GM10847 (cell line): Measurements from ENCODE around the gene GCNT2.

ENCODE experiments used
- POLR2A ChIP-seq: IDR thresholded peaks from 2 replicates; pipeline ENCODE4 v1.6.1; 2011; ENCODE audit not compliant: insufficient read length; ENCODE audit errors: extremely low read depth

GCNT2 gene

DNA sequence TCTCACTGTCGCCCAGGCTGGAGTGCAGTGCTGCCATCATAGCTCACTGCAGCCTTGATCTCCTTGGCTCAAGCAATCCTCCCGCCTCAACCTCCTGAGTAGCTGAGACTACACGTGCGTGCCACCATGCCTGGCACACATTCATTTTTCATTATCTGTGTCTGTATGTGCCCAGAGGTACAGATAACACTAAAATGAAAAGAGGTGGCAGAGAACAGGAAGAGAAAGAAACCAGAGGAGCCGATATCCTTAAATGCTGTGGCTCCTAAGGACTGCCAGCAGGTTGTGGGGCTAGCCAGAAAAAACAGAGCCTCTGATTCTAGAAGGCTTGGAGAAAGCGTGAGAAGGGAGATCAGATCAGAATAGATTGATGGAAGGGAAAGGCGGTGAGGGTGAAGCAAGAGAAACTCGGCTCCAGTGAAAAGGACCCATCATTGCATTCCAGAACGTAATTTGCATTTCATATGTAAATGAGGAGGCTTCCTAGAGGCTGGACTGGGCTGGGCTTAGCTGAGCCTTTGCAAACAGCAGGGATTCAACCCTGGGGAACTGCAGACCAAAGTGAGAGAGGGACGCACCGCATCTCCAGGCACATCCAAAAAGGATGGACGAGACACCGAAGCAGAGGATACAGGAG is 64.2 kb downstream of the GCNT2 start:
- TF ChIP-seq POLR2A = no peak

- no peak for TF ChIP-seq POLR2A
Observed at GRCh38 chr6:10586302-10586701, 65.2 kb downstream of the GCNT2 start.

DNA sequence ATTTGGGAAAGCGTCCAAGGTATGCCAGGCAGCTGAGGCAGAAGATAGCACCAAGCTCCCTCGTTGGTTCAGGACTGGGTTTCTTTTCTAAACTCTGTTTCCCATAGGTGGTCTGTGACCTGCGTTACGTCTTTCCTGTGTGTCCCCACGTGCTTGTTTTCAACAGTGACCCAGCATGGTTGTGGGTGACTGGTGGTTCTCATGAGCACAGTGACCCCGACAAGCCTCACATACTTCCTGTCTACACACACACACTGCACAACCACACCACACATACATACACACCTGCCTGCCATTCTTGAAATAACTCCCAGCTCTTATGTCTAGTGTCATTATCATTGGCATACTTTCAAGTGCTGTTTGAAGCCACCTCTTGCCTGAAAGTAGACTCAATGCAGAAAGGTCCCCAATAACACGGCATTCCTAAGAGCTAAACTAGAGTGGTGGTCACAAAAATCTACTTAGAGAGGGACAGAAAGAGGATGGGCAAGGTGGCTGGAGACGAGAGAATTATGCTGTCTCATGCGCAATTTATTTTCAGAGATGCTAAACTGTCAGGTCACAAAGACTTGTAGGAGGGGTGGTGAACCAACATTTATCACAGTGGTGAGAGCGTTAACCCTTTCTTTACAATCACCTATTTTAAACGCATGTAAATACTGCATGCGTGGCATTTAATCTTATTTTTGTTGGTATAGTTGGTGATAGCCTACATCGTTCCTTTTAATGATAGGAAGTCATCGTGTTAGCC is 66.7 kb downstream of the GCNT2 start:
- TF ChIP-seq POLR2A = no peak

DNA sequence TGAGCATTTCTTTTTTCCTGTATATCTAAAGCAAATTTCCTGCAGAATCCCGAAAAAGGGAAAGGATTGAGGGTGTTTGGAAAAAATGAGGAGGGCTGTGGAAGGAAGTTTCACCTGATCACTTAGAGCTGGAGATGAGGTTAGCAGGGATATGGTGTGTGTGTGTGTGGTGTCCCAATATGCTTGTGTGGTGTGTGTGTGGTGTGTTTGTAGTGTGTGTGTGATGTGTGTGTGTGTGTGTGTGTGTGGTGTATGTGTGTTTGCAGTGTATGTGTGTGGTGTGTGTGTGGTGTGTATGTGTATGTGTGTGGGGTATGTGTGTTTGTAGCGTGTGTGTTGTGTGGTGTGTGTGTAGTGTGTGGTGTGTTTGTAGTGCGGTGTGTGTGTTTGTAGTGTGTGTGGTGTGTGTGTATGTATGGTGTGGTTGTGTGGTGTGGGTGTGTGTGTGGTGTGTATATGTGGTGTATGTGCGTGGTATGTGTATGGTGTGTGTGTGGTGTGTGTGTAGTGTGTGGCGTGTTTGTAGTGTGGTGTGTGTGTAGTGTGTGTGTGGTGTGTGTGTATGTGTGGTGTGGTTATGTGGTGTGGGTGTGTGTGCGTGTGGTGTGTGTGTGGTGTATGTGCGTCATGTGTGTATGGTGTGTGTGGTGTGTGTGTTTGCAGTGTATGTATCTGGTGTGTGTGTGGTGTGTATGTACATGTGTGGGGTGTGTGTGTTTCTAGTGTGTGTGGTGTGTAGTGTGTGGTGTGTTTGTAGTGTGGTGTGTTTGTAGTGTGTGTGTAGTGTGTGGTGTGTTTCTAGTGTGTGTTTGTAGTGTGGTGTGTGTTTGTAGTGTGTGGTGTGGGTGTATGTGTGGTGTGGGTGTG is 67.6 kb downstream of the GCNT2 start:
- TF ChIP-seq POLR2A = no peak

- TF ChIP-seq POLR2A = no peak
Observed at GRCh38 chr6:10589429-10589727, 68.2 kb downstream of the GCNT2 start.

DNA sequence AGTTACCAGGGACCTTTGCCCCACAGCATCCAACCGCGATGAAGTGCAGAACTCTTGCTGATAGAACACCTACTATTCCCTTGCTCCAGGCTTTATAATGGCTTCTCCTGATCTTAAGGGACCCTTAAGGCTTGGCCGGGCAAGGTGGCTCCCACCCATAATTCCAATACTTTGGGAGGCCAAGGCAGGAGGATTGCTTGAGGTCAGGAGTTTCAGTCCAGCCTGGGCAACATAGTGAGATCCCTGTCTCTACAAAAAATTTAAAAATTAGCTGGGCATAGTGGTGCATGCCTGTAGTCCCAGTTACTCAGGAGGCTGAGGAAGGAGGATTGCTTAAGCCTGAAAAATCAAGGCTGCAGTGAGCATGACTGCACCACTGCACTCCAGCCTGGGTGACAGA is 68.8 kb downstream of the GCNT2 start:
- TF ChIP-seq POLR2A = no peak

DNA sequence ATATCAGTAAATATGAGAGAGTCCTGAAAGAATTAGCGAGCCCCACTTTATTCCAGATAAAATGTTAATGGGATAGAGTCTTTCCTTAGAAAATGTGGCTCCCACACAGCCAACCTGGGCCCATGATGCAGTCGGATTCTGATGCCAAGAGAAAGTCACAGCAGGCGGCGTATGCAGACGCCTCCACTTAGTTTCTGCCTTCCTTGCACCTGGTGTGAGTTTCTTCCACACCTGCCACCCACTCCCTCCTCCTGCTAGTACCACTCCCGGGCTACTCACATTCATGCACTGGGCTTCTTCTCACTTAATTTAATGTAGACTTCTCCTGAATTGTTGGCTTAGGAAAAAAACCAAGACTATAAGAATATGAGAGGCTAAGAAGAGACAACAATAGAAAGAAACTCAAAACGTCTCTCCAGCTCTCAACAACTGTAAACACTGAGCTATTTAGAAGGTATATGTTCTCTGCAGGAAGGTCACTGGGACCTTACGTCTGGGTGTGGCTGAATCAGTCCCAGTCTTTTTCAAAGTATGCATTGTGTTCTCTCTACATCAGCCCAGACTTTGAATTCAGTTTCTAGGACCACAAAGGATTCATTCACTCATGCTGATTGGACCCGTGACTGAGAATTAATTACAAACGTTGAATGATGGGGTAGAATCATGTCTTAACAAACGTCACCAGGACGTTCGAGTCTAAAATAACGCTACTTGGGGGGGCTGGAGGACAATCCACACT is 70.4 kb downstream of the GCNT2 start:
- no peak for TF ChIP-seq POLR2A

DNA sequence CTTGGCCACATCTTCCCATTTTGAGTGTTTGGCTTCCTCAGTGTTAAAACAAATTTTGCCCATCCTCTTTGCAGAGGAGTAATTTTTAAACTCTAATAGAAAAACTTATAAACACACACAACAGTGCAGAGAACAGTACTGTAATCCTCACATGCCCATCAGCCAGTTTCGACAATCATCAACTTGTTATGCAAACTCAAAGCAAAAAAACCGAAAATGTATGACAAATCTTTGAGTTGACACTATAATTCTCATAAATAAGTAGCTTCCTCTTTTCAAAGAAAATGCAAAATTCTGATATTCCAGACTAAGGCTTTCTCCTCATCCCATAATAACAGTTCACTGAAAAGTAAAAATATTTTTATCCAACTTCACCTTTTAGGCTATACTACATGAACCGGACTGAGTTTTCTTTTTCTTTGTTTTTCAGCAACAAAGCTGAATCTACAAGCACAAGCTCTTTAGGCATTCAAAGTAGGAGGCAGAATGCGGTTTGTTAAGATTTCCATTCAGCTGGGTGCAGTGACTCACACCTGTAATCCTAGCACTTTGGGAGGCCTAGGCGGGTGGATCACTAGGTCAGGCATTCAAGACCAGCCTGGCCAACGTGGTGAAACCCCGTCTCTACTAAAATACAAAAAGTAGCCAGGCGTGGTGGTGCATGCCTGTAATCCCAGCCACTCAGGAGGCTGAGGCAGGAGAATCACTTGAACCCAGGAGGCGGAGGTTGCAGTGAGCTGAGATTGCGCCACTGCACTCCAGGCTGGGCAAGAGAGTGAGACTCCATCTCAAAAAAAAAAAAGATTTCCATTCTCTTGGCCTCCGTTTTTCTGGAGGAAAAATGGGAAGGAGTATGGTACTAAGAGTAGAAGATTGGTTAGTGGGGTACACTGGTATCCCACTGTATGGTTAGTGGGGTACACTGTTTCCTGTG is 74.8 kb downstream of the GCNT2 start:
- TF ChIP-seq POLR2A = no peak

DNA sequence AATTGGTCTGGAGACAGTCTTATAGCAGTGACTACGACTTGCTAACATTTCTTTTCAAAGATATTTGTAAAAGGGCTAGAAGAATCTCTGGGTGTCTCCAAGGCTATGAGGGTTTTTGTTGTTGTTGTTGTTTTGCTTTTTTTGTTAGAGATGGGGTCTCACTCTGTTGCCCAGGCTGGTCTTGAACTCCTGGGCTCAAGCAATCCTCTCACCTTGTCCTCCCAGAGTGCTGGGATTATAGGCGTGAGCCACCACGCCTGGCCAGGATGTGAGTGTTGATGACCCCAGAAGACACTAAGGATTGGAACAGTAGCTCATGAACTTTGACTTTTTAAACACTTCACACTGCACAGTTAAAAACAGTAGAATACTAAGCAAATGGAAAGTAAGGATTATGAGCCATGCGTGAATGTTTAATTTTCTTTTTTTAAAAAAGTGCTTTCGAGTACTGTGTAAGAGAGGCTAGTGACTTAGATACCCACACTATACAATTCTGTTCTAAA is 76.4 kb downstream of the GCNT2 start:
- no peak for TF ChIP-seq POLR2A

- no peak for TF ChIP-seq POLR2A
Observed at GRCh38 chr6:10598084-10598960, 77.2 kb downstream of the GCNT2 start.

DNA sequence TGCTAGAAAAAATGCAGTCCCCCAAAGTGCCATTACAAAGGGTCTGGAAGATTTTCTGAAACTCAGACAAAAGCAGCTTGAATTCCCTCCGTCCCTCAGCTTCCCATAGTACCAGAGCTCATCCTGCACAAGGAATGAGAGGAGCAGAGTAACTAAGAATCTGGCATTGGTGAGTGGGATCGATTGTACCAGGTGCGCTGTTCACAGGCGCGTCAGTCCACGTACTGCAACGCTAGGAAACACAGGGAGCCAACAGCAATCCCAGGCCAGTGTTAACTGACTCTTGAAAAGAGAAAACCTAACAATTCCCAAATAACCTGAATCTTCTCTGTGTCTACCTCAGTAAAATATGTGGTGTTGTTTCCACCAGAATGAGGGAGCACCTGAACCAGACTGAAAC is 77.9 kb downstream of the GCNT2 start:
- TF ChIP-seq POLR2A = no peak

GRCh38 chr6:10603219-10603618 is 82.1 kb downstream of the GCNT2 start:
- no peak for TF ChIP-seq POLR2A

DNA sequence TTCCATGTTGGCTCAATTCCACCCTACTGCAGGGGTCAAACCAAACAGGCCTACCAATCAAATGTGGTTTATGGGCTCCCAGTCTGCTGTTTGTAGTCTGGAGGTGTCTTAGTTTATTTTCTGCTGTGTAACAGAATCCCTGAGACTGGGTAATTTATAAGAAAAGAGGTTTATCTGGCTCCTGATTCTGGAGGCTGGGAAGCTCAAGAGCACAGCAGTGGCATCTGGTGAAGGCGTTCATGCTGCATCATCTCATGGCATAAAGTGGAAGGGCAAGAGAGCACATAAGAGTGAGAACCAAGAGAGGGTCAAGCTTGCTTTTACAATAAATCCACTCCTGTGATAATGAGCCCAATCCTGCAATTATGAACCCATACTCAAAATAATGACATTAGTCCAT is 87.9 kb downstream of the GCNT2 start:
- no peak for TF ChIP-seq POLR2A

DNA sequence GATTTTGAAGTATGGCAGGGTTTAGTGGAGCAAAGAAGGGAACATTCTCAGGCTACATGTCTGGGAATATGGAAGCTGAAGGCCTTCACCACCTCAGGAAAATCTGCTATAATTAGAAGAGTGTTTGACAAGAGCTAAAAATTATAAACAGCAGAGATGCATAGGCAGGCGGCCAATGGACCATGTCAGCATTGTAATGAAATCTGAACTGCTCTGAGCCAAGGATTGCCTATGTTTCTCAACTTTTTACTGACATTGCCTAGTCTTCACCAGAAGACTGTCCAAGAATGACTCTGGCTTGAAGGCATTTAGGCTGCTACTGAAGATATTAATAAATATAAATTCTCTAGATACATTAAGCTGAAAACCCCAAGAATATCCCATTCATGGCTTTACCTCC is 89.1 kb downstream of the GCNT2 start:
- no peak for TF ChIP-seq POLR2A

GRCh38 chr6:10612161-10612560 is 91.0 kb downstream of the GCNT2 start:
- TF ChIP-seq POLR2A = no peak
